Lower leg skin (tissue), 4 donors: ENCODE results near the gene COL4A2. TPM values are rescaled to one million over a fixed set of nuclear protein-coding genes. Genes with fewer than 3 reads are reported as not detected.

Source experiments
- DNase-seq, 2 donors: peaks; one replicate each; pipeline ENCODE4 v3.0.0-alpha.2; 2019; ENCODE audit warnings: low spot score in 2 of 2
- H3K4me3 ChIP-seq: fragments of 200-600 bp; sonication (generic); 2 replicates; pipeline ENCODE4 v1.5.1; 2017; ENCODE audit warnings: mild to moderate bottlenecking, low read depth; ENCODE audit not compliant: poor library complexity, severe bottlenecking
- CTCF ChIP-seq, 3 donors: fragments of 450-650 bp; IDR thresholded peaks; one replicate each; pipeline ENCODE4 v1.5.1; 2016; ENCODE audit warnings: antibody characterized with exemption in 3 of 3, mild to moderate bottlenecking in 3 of 3, moderate library complexity in 2 of 3
- POLR2A ChIP-seq, 2 donors: fragments of 450-650 bp; IDR thresholded peaks; one replicate each; pipeline ENCODE4 v1.6.1; 2016 to 2017; ENCODE audit warnings: antibody characterized with exemption in 2 of 2, mild to moderate bottlenecking in 1 of 2, moderate library complexity in 1 of 2
- WGBS, 2 donors: methylation state at CpG; one replicate each; pipeline ENCODE4 v1.1.5; 2018; 5-methylcytosine and 5-hydroxymethylcytosine counted together
- intact Hi-C: fragments of 100-400 bp; cut with DNase I; formaldehyde crosslinking; loops from one replicate; pipeline ENCODE4 v1.15.0; 2023; ENCODE audit warnings: low total_unique reads
- total RNA-seq, 4 donors: library from RNA; depleted of rRNA; stranded (reverse); fragments of >200 nt; gene quantifications; one replicate each; pipeline ENCODE4 v1.1.0, GENCODE V29; 2016

Gene COL4A2
- total RNA-seq, 4 donors from 2014 or later = 40.8 to 119 (median 58.9) TPM

DNA sequence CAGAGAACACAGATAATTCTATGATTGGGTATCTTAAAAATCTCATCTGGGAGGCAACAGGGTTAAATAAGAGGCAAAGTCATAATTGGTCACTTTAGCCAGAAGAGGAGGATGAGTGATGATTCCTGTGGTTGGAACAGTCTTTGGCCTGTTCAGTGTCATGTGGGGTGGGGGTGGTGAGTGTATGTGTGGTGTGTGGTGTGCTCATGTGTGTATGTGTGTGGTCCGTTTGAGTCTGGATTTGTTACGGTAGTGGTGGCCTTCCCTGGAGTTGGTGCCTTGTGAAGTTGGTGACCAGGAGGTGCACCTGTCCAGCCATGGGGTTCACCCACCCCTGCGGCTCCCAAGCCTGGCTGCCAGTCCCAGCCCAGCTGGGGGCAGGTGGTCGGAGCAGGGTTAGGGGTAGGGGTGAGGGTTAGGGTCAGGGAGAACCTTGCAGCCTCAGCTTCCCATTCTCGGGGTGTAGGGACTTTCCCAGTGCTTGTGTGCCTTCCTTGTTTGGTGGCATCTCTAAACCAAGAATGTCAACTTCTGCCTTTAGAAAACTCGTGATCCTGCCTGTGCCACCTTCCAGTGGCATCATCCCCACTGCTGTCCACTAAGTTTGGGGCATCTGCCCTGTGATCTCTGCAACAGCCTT lies 156.9 kb downstream of the COL4A2 start:
- DNase-seq = no peak
- H3K4me3 ChIP-seq = no peak overlapping the region
- WGBS, 2 donors = 70 to 76% methylated on average over 6 of the region's 6 CpGs
- intact Hi-C loops = no loop called here
- no peak for TF ChIP-seq POLR2A (IDR thresholded peaks at IDR 0.05)
- no peak for TF ChIP-seq CTCF (IDR thresholded peaks at IDR 0.05)

DNA sequence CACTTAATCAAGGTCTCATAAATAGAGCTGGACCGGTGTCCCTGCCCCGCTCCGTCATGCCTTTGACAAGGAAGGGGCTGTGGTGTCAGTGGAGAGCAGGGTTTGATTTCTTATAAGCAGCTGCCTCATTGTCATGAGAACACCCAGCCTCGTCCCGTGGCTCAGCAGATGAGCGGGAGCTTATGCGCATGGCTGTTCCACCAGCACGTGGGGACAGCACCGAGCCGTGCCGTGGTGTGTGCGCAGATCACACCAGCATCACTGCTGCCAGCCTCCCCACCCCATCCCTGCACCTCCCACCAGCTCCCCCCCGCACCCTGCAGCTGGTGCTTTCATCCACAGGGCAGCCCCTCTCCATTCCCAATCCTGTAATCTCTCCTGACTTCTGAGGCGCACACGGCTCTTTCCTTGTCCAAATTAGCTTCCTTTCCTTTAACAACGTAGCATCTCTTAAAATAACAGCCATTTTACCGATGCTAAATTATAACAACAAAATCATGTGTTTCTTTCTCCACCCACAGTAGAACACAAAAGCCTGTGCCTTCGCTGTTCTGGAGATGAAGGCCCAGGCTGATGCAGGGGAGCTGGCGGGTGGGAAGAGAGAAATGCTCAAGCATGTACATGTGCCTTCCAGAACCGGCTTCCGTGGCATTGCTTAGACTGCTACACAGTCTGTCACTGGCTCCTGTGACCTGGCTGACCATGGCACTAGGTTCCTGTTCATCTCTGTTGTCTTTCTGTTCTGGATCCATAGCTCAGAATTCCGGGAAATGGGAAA lies 157.7 kb downstream of the COL4A2 start:
- intact Hi-C loops = no loop called here
- no peak overlapping the region for H3K4me3 ChIP-seq
- no peak for DNase-seq
- no peak for TF ChIP-seq CTCF (IDR thresholded peaks at IDR 0.05)
- no peak for TF ChIP-seq POLR2A (IDR thresholded peaks at IDR 0.05)
- 81 to 94% methylated on average over 22 of the region's 22 CpGs for WGBS, 2 donors

DNA sequence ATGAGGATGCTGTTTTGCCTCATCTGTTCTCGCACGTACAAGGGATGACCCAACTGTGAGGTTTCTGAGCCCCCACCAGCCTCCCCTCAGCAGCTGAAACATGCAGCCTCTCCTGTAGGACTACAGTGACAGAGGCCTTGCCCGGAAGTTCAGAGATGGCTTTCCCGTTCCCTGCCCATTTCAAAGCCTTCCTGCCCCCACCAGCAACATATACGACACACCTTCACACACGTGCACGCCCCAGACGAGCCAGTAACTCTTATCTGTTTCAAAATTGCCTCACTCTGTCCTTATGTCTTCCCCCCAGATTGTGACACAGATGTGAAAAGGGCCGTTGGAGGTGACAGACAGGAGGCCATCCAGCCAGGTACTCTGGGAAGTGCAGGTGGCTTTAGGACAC lies 158.6 kb downstream of the COL4A2 start:
- no peak overlapping the region for H3K4me3 ChIP-seq
- intact Hi-C loops = no loop called here
- no peak for TF ChIP-seq CTCF (IDR thresholded peaks at IDR 0.05)
- TF ChIP-seq POLR2A (IDR thresholded peaks at IDR 0.05) = no peak
- DNase-seq = no peak
- 84 to 88% methylated on average over 9 of the region's 9 CpGs for WGBS, 2 donors

GRCh38 chr13:110466266-110466915 lies 159.3 kb downstream of the COL4A2 start:
- 75 to 82% methylated on average over 6 of the region's 6 CpGs for WGBS, 2 donors
- no peak for DNase-seq

DNA sequence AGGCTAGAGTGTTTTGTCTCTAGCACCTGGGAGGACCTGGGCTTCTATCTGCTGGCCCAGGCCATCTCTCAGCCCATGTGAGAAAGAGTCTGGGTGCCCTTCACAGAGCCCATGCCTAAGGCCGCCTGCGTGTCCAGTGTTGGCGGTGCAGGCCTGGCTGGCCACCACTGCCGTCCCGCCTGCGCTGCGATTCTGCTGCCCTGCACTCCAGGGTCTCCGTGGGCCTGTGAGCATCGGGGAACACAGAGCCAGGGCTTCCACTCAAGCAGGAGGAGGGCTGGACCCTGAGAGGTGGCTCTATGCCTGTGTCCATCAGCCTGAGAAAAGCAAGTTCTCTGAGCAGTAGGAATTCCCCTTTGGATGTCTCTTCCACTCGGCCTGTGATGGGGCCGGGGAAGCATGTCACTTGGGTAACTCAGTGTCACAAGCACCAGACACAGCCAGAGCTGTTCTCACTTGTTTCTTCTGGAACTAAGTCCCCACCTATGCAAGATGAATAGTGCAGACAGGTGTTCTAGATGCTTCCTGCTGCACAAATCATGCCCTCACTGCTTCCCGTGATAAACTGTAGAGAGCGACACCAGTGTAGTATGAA lies 160.5 kb downstream of the COL4A2 start:
- 97 to 99% methylated on average over 12 to 13 of the region's 13 CpGs for WGBS, 2 donors
- no peak overlapping the region for H3K4me3 ChIP-seq
- intact Hi-C loops = no loop called here
- no peak for TF ChIP-seq POLR2A (IDR thresholded peaks at IDR 0.05)
- TF ChIP-seq CTCF (IDR thresholded peaks at IDR 0.05) = no peak
- no peak for DNase-seq

More at GRCh38 chr13:110466266-110466915, 159.3 kb downstream of the COL4A2 start:
- intact Hi-C loops = no loop called here
- H3K4me3 ChIP-seq = no peak overlapping the region
- TF ChIP-seq POLR2A (IDR thresholded peaks at IDR 0.05) = no peak

DNA sequence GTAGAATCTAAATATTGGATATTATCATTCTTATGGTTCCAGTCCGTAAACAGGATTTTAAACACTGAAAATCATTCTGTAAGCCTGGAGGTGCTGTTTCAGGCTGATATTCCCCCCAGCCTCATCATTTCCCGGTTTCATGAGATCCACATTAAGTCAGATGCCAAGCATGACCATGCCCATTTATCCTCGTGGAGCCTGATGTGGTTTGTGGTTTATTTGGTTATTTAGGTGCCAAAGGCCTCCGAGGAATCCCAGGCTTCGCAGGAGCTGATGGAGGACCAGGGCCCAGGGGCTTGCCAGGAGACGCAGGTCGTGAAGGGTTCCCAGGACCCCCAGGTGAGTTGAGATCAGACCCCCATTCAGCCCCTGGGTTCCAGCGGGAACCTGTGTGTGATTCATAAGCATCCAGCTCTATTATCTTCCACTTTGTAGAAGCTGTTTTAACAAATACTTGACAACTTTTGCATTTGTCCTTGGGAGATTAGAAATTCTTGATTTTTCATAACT lies 162.0 kb downstream of the COL4A2 start:
- intact Hi-C loops = no loop called here
- no peak overlapping the region for H3K4me3 ChIP-seq
- TF ChIP-seq CTCF (IDR thresholded peaks at IDR 0.05) (no peak), POLR2A (IDR thresholded peaks at IDR 0.05) (no peak)
- no peak for DNase-seq
- 86 to 89% methylated on average over 8 of the region's 8 CpGs for WGBS, 2 donors
